SK-N-SH treated with all-trans-retinoic acid at 6 μM for 48 hours (cell line): ENCODE measurements around the gene WDR87.

Experiments used
- BACH2 ChIP-seq: fragments of 250-450 bp; sonication (Bioruptor Pico); IDR thresholded peaks from 2 replicates; pipeline ENCODE4 v1.9.0; 2021; ENCODE audit warnings: mild to moderate bottlenecking, borderline replicate concordance
- CSDC2 ChIP-seq: fragments of 250-450 bp; sonication (Bioruptor Pico); IDR thresholded peaks from 2 replicates; pipeline ENCODE4 v1.5.0; 2020; ENCODE audit warnings: mild to moderate bottlenecking, moderate library complexity
- RARB ChIP-seq: fragments of 250-450 bp; sonication (Bioruptor Pico); IDR thresholded peaks from 2 replicates; pipeline ENCODE4 v1.8.0; 2021; ENCODE audit warnings: mild to moderate bottlenecking, moderate library complexity
- SNAI2 ChIP-seq: fragments of 250-450 bp; sonication (Bioruptor Pico); IDR thresholded peaks from 2 replicates; pipeline ENCODE4 v1.5.0; 2020; ENCODE audit warnings: mild to moderate bottlenecking, moderate library complexity
- TCF4 ChIP-seq: fragments of 250-450 bp; sonication (Bioruptor Pico); IDR thresholded peaks from 2 replicates; pipeline ENCODE4 v1.8.0; 2021; ENCODE audit warnings: mild to moderate bottlenecking, moderate library complexity, borderline replicate concordance
- ZFP3 ChIP-seq: fragments of 250-450 bp; sonication (Bioruptor Pico); IDR thresholded peaks from 2 replicates; pipeline ENCODE4 v1.5.0; 2020; ENCODE audit warnings: mild to moderate bottlenecking, moderate library complexity

DNA sequence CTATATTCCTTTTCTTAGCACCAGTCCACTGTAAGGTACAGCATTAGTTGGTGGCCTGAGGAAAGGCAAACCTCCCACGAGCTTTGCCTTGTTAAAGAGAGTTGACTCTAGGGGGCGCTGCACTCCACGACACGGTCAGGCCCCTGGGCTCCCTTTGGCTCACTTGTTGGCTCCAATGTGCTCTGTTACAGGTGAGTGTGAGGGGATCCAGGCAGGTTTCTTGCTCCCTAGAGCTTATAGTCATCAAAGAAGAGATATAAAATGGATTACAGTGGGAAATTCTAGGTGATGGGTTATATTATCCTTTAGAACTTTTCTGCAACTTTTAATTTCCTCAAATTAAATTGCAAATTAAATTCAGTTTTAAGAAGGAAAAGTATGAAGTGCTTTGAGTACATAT, 3.7 kb downstream of the WDR87 start:
- no peak for TF ChIP-seq BACH2 (CRISPR knock-in tag)
- TF ChIP-seq CSDC2, result no peak
- no peak for TF ChIP-seq RARB
- TF ChIP-seq SNAI2 (CRISPR knock-in tag), result no peak
- TF ChIP-seq TCF4 (CRISPR knock-in tag), result no peak
- TF ChIP-seq ZFP3, result no peak
